BLaER1 treated with 17β-estradiol and CSF1 and Interleukin-3, amounts not matched to agents 10 nM and 100 nM (cell line): Measurements from ENCODE around the gene TTC39B.

ENCODE experiments used
- H3K27ac ChIP-seq, 11 experiments: shearing (Covaris generic); formaldehyde crosslinking; 2 replicates each; pipeline ENCODE4 v1.8.1; 2022
- H3K27me3 ChIP-seq, 11 experiments: shearing (Covaris generic); formaldehyde crosslinking; 2 replicates each; pipeline ENCODE4 v1.8.1; 2022
- H3K36me3 ChIP-seq, 11 experiments: shearing (Covaris generic); formaldehyde crosslinking; 2 replicates each; pipeline ENCODE4 v1.8.1; 2022
- H3K4me1 ChIP-seq, 10 experiments: shearing (Covaris generic); formaldehyde crosslinking; 2 replicates each; pipeline ENCODE4 v1.8.1; 2022
- H3K4me2 ChIP-seq, 11 experiments: shearing (Covaris generic); formaldehyde crosslinking; 2 replicates each; pipeline ENCODE4 v1.8.1; 2022
- H3K4me3 ChIP-seq, 10 experiments: shearing (Covaris generic); formaldehyde crosslinking; 2 replicates each; pipeline ENCODE4 v1.8.1; 2022
- H3K9ac ChIP-seq, 11 experiments: shearing (Covaris generic); formaldehyde crosslinking; 2 replicates each; pipeline ENCODE4 v1.8.1; 2022
- H3K9me3 ChIP-seq, 11 experiments: shearing (Covaris generic); formaldehyde crosslinking; replicated peaks in 1 of 11; 2 replicates each; pipeline ENCODE4 v1.8.1; 2022
- H4K20me1 ChIP-seq, 11 experiments: shearing (Covaris generic); formaldehyde crosslinking; 2 replicates each; pipeline ENCODE4 v1.8.1; 2022
- Cebpa-rat ChIP-seq, 11 experiments: shearing (Covaris generic); IDR thresholded peaks; 2 replicates each; pipeline ENCODE4 v1.8.1; 2022

TTC39B gene

DNA sequence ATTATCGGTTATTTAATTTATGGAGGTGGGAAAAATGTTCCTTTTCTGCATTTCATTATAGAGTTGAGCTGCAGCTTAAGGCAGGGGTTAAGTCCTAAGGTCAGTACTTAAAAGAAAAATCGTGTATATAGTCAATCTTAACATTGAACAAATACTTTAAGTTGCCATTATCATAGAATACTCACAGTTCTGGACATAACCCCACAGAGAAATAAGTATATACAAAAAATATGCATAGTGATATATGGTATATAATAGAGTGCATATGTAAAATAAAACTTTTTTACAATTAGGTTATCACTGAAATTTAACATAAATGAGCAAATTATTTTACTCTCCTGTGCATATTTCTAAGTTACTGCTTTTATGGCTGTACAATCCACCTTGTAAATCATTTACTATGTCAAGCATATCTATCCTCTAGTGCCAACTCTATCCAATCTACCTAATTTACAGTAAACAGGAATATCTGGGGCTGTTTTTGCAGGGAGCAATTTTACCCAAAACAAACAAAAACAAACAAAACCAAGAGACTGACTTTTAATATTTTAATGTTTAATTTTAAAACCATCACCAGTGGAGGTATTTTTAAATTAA lies 28.8 kb downstream of the TTC39B start:
- H3K27ac ChIP-seq = no peak overlapping the region
- no peaks in the 10 kb centered on the region for H3K27me3 ChIP-seq
- no peaks in the 10 kb centered on the region for H4K20me1 ChIP-seq
- no peak for TF ChIP-seq Cebpa-rat (IDR thresholded peaks at IDR 0.05)
- H3K36me3 ChIP-seq = no peaks in the 10 kb centered on the region
- peaks cover 0 to 12% (median 3%) of the 10 kb centered on the region in 10 experiments; a peak in 9 of 20 replicates for H3K4me1 ChIP-seq
- H3K9ac ChIP-seq = no peak overlapping the region
- no peak overlapping the region for H3K4me3 ChIP-seq
- H3K9me3 ChIP-seq = no peaks in the 10 kb centered on the region
- H3K4me2 ChIP-seq = no peak overlapping the region

GRCh38 chr9:15277400-15278090 lies 29.5 kb downstream of the TTC39B start:
- TF ChIP-seq Cebpa-rat (IDR thresholded peaks at IDR 0.05) = no peak
- Histone ChIP-seq H4K20me1 (no peaks in the 10 kb centered on the region), H3K27me3 (no peaks in the 10 kb centered on the region), H3K27ac (no peak overlapping the region), H3K9ac (no peak overlapping the region), H3K9me3 (no peaks in the 10 kb centered on the region), H3K4me2 (no peak overlapping the region), H3K4me1 (peaks cover 0 to 12% (median 3%) of the 10 kb centered on the region in 10 experiments; a peak in 9 of 20 replicates), H3K36me3 (no peaks in the 10 kb centered on the region), H3K4me3 (no peak overlapping the region)

DNA sequence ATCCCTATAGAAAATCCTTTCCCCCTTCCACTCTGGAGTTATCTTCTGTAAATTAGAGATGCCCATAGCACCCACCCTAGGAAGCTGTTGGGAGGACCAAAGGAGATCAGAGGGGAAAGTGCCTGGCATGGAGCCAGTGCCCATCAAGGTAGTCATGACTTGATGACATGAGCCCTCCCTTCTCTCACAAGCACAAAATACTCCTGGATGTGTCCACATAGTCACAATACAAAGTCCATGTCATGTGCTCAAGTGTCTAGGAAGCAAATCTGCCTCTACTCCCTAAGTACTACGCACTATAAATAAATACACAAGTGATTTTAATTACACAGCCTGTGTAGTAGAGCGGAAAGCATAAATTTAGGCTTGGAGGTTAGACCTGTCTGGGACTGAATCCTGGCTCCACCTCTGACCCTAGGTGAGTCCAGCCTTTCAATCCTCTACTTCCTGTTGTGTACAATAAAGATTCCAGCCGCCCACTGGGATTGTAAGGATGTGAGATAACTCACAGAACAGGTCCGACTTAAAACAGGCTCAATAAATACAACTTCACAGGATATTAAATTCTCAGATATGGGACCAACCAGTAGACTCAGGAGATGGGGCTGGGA lies 30.6 kb downstream of the TTC39B start:
- Histone ChIP-seq H3K9ac (no peak overlapping the region), H4K20me1 (no peaks in the 10 kb centered on the region), H3K27ac (no peak overlapping the region), H3K4me2 (peak overlapping the region in 5 of 11 experiments; percentile 4 to 30 (median 21); a peak in 5 of 22 replicates), H3K9me3 (no peaks in the 10 kb centered on the region), H3K4me3 (no peak overlapping the region), H3K36me3 (no peaks in the 10 kb centered on the region), H3K27me3 (no peaks in the 10 kb centered on the region), H3K4me1 (peaks cover 0 to 12% (median 3%) of the 10 kb centered on the region in 10 experiments; a peak in 9 of 20 replicates)
- no peak for TF ChIP-seq Cebpa-rat (IDR thresholded peaks at IDR 0.05)

DNA sequence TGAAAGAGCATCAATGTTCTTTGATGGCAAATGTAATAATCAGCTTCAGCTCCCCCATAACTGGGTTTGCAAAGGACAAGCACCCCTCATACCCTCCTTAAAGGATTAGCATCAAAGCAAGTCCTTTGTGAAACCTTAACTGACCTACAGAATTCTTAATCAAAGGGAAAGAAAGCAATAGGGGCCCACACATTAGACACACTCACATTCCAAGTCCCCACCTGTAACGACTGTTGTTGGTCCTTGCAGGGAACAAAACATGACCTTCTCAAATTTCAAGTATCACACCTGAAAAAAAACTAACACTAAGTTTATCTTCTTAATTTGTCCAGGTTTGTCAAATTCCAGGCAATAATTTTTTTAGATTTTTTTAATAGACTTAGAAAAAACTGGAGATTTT lies 32.6 kb downstream of the TTC39B start:
- no peaks in the 10 kb centered on the region for H3K36me3 ChIP-seq

DNA sequence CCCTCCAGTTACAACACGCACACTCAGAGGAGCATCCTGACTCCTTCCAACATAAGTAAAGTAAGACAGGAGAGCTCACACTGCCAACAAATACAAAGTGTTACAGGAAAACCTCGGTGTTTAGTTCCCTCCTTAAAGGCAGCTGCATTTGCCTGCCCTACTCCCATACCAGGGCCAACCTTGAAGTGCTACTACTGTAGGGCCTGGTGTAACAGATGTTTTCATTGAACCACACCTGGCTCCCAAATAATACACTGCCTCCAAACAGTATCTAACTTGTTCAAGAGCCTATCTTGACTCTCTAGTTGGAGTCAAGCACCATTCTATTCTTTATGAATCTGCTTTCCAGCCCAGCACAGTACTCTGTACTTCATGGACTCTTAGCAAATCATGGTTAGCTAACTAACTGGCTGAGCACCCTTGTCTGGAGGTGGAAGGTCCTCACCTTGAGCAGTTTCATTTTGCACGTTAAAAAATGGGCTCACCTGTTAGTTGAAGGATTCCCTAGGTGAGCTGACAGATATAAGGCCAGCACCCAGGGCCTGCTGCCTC lies 34.6 kb downstream of the TTC39B start:
- no peak overlapping the region for H3K27ac ChIP-seq
- H3K4me2 ChIP-seq = no peak overlapping the region
- H3K9ac ChIP-seq = no peak overlapping the region
- no peak overlapping the region for H3K4me3 ChIP-seq
- no peak for TF ChIP-seq Cebpa-rat (IDR thresholded peaks at IDR 0.05)
- H3K36me3 ChIP-seq = no peaks in the 10 kb centered on the region
- H4K20me1 ChIP-seq = no peaks in the 10 kb centered on the region
- H3K9me3 ChIP-seq = no peaks in the 10 kb centered on the region
- H3K4me1 ChIP-seq = peaks cover 0 to 19% (median 5%) of the 10 kb centered on the region in 10 experiments; a peak in 9 of 20 replicates
- no peaks in the 10 kb centered on the region for H3K27me3 ChIP-seq

More for the DNA sequence above, 32.6 kb downstream of the TTC39B start:
- H3K4me1 ChIP-seq = peaks cover 0 to 12% (median 3%) of the 10 kb centered on the region in 10 experiments; a peak in 9 of 20 replicates
- no peaks in the 10 kb centered on the region for H4K20me1 ChIP-seq
- H3K27ac ChIP-seq = no peak overlapping the region
- no peak for TF ChIP-seq Cebpa-rat (IDR thresholded peaks at IDR 0.05)
- H3K27me3 ChIP-seq = no peaks in the 10 kb centered on the region
- no peak overlapping the region for H3K4me3 ChIP-seq
- H3K4me2 ChIP-seq = no peak overlapping the region
- H3K9ac ChIP-seq = no peak overlapping the region
- H3K9me3 ChIP-seq = no peaks in the 10 kb centered on the region

DNA sequence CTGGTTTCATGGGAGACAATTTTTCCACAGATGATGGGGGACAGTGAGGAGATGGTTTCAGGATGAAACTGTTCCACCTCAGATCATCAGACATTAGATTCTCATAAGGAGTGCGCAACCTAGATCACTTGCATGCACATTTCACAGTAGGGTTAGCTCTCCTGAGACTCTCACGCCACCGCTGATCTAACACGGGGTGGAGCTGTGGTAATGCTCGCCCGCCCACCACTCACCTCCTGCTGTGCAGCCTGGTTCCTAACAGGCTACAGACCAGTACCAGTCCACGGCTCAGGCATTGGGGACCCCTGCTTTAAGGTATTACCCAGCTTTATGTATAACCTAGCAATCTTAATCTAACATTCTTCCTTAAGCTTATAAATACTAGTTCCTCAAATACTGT lies 35.6 kb downstream of the TTC39B start:
- no peak overlapping the region for H3K9ac ChIP-seq
- H3K27ac ChIP-seq = no peak overlapping the region
- H3K27me3 ChIP-seq = no peaks in the 10 kb centered on the region
- H3K4me2 ChIP-seq = no peak overlapping the region
- H3K9me3 ChIP-seq = no peaks in the 10 kb centered on the region
- TF ChIP-seq Cebpa-rat (IDR thresholded peaks at IDR 0.05) = no peak
- no peak overlapping the region for H3K4me3 ChIP-seq
- peaks cover 0 to 16% (median 4%) of the 10 kb centered on the region in 10 experiments; a peak in 9 of 20 replicates for H3K4me1 ChIP-seq
- no peaks in the 10 kb centered on the region for H3K36me3 ChIP-seq
- H4K20me1 ChIP-seq = no peaks in the 10 kb centered on the region

DNA sequence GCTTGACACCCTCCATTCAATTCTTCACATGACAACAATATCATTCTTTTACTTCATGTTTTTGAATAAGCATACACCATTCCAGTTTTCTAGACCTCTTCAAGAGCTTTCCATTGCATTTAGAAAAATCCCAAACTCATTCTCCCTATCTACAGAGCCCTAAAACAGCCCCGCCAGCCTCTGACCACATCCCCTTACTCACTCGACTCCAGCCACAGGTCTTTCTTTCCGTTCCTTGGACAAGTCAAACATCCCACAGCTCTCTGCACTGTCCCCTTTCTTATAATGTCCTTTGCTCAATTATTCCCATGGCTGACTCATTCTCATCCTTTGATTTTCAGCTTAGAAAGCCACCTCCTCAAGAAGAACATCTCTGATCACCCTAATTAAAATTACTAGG lies 38.2 kb downstream of the TTC39B start:
- Histone ChIP-seq H3K9ac (no peak overlapping the region), H3K27me3 (no peaks in the 10 kb centered on the region), H3K36me3 (no peaks in the 10 kb centered on the region), H3K4me1 (peaks cover 0 to 6% (median 3%) of the 10 kb centered on the region in 10 experiments; a peak in 9 of 20 replicates), H3K4me2 (no peak overlapping the region), H4K20me1 (no peaks in the 10 kb centered on the region), H3K9me3 (no peaks in the 10 kb centered on the region), H3K27ac (no peak overlapping the region), H3K4me3 (no peak overlapping the region)
- TF ChIP-seq Cebpa-rat (IDR thresholded peaks at IDR 0.05) = no peak

GRCh38 chr9:15268317-15268716 lies 38.7 kb downstream of the TTC39B start:
- Histone ChIP-seq H3K36me3 (no peaks in the 10 kb centered on the region), H3K4me3 (no peak overlapping the region)
- TF ChIP-seq Cebpa-rat (IDR thresholded peaks at IDR 0.05) = no peak

GRCh38 chr9:15264918-15265317 lies 42.1 kb downstream of the TTC39B start:
- Histone ChIP-seq H3K36me3 (no peaks in the 10 kb centered on the region), H3K27ac (no peak overlapping the region), H3K27me3 (no peaks in the 10 kb centered on the region), H3K4me2 (no peak overlapping the region), H3K9me3 (no peaks in the 10 kb centered on the region), H3K4me3 (no peak overlapping the region), H3K9ac (no peak overlapping the region), H3K4me1 (peaks cover 0 to 11% (median 4%) of the 10 kb centered on the region in 10 experiments; a peak in 9 of 20 replicates), H4K20me1 (no peaks in the 10 kb centered on the region)
- no peak for TF ChIP-seq Cebpa-rat (IDR thresholded peaks at IDR 0.05)

More at GRCh38 chr9:15268317-15268716, 38.7 kb downstream of the TTC39B start:
- H3K4me1 ChIP-seq = peaks cover 0 to 10% (median 4%) of the 10 kb centered on the region in 10 experiments; a peak in 9 of 20 replicates
- H3K9me3 ChIP-seq = no peaks in the 10 kb centered on the region
- no peaks in the 10 kb centered on the region for H3K27me3 ChIP-seq
- H3K4me2 ChIP-seq = peak overlapping the region in 3 of 11 experiments; percentile 2 to 25 (median 20); a peak in 3 of 22 replicates
- no peak overlapping the region for H3K9ac ChIP-seq
- H4K20me1 ChIP-seq = no peaks in the 10 kb centered on the region
- H3K27ac ChIP-seq = no peak overlapping the region
